ENCODE measurements around the gene TBC1D8.

- TF ChIP-seq CTCF (IDR thresholded peaks at IDR 0.05) (no peak), POLR2A (IDR thresholded peaks at IDR 0.05) (no peak)
Observed at GRCh38 chr2:100995309-100996075, 155.7 kb downstream of the TBC1D8 start.

Data from testis (tissue), 2 donors.